ENCODE results near the gene ELOVL2. TPM values are rescaled to one million over a fixed set of nuclear protein-coding genes. Genes with fewer than 3 reads are reported as not detected.

Gene ELOVL2
- total and polyA plus RNA-seq, 10 of the 15 experiments (the other 5 are each of a cell fraction or from before 2014, with no cell fraction given): 0.01 to 0.03 TPM; not detected in 8

DNA sequence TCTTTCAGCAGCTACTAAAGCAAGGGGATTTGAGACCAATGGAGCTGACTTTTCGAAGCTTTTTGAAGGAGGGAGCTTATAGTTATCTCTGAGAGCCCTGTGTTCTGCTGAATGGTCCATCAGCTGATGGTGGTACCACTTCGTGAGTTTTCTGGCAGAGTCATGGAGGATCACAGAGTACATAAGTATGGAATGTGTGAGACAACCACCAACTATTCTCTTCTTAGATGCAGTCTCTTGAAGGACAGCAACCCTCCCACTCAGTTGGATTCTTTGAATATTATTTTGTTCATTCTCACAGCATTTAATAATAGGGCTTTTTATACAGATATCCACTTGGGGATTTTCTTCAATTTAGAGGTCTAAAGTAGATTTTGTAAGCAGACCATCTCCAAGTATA lies 75.3 kb downstream of the ELOVL2 start:
- POLR2A ChIA-PET: no interaction called here
- Histone ChIP-seq H3K79me2 (ENCODE audit: control insufficient read depth, insufficient read depth, low read length) (no peaks in the 10 kb centered on the region), H3K27ac (ENCODE audit: control insufficient read depth, insufficient read depth) (no peak overlapping the region), H4K20me1 (ENCODE audit: control insufficient read depth, insufficient read depth) (no peaks in the 10 kb centered on the region), H2AFZ (ENCODE audit: control insufficient read depth, low read depth, low read length) (no peak overlapping the region), H3K9me3 (replicated peaks; ENCODE audit: control insufficient read depth, insufficient read depth, low read length) (peaks cover 3% of the 10 kb centered on the region), H3K4me3 (no peak overlapping the region), H3K4me1 (ENCODE audit: control insufficient read depth, insufficient read depth, low read length) (peaks cover 4% of the 10 kb centered on the region; the same call in 1 of the 2 replicates), H3K27me3 (replicated peaks in 1 of 2; ENCODE audit: control insufficient read depth in 2 of 2, insufficient read depth in 2 of 2, low read length in 1 of 2) (no peaks in the 10 kb centered on the region; a peak in 1 of 4 replicates), H3K9ac (ENCODE audit: control insufficient read depth, insufficient read depth, low read length) (no peak overlapping the region), H3K36me3 (ENCODE audit: control insufficient read depth in 2 of 2, insufficient read depth in 2 of 2, low read length in 1 of 2) (no peaks in the 10 kb centered on the region), H3K4me2 (ENCODE audit: control insufficient read depth, insufficient read depth) (no peak overlapping the region)
- DNase-seq (ENCODE audit: low read depth, low spot score): no peak
- ATAC-seq: no peak
- TF ChIP-seq GATAD2B (conservative IDR thresholded peaks at IDR 0.05; ENCODE audit: low read depth): no peak
- TF ChIP-seq MTA3 (IDR thresholded peaks at IDR 0.05; ENCODE audit: borderline replicate concordance, low read length): no peak
- TF ChIP-seq, protein P1, sequence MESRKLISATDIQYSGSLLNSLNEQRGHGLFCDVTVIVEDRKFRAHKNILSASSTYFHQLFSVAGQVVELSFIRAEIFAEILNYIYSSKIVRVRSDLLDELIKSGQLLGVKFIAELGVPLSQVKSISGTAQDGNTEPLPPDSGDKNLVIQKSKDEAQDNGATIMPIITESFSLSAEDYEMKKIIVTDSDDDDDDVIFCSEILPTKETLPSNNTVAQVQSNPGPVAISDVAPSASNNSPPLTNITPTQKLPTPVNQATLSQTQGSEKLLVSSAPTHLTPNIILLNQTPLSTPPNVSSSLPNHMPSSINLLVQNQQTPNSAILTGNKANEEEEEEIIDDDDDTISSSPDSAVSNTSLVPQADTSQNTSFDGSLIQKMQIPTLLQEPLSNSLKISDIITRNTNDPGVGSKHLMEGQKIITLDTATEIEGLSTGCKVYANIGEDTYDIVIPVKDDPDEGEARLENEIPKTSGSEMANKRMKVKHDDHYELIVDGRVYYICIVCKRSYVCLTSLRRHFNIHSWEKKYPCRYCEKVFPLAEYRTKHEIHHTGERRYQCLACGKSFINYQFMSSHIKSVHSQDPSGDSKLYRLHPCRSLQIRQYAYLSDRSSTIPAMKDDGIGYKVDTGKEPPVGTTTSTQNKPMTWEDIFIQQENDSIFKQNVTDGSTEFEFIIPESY (IDR thresholded peaks at IDR 0.05): no peak
- no peak for TF ChIP-seq BACH1 (IDR thresholded peaks at IDR 0.05; ENCODE audit: borderline replicate concordance)
- no peak for TF ChIP-seq ESRRA (IDR thresholded peaks at IDR 0.05; ENCODE audit: low read length)
- no peak for TF ChIP-seq NRF1 (conservative IDR thresholded peaks at IDR 0.05; ENCODE audit: low read depth, low read length)
- no peak for TF ChIP-seq POLR2A (IDR thresholded peaks at IDR 0.05; ENCODE audit: low read depth, low read length)
- TF ChIP-seq TCF12 (IDR thresholded peaks at IDR 0.05; ENCODE audit: low read depth, low read length): no peak
- no peak for TF ChIP-seq GABPA (IDR thresholded peaks at IDR 0.05; ENCODE audit: low read depth)
- TF ChIP-seq MTA2 (IDR thresholded peaks at IDR 0.05; ENCODE audit: low read depth): no peak
- intact Hi-C loops (cut with micrococcal nuclease; ENCODE audit: unreplicated experiment): no loop called here
- no TSS peak for BruUV-seq (replicated peaks)
- in situ Hi-C loops (cut with MboI): no loop called here
- SMC1A ChIA-PET (ENCODE audit: uncharacterized antibody, unreplicated experiment): no interaction called here
- CTCF ChIA-PET: interaction anchor here (0.9 to 1.2 kb wide), 2 partner anchors 14 to 100 kb away, joined by 3 read pairs; no protein-coding TSS in a partner anchor
- RAD21 ChIA-PET (ENCODE audit: unreplicated experiment): no interaction called here
- 9% methylated on average over 2 of the region's 2 CpGs for WGBS (ENCODE audit: insufficient coverage, insufficient replicate concordance, low lambda C conversion rate, missing lambda C conversion rate)
- no peak for FAIRE-seq

All from GM12878 (cell line).